ENCODE data around the gene FOXO1.

The FOXO1 gene

DNA sequence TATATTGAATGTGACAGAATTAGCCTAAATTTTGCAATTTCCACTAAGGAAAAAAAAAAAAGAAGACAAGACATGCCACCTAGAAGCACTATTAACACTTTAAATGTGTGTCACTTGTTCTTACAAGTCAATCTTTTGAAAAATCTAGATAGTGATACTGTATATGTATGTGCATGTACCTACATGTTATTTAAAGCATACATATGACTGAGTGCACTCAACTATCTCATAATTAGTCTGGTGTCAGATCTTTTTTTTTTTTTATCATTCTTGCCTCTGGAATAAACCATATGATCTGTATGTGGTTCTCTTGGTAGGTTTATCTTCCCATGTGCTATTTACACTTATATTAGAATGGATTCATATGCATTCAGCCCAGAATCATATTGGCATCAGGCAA lies 62.3 kb downstream of the FOXO1 start:
- DNase-seq: no peak

DNA sequence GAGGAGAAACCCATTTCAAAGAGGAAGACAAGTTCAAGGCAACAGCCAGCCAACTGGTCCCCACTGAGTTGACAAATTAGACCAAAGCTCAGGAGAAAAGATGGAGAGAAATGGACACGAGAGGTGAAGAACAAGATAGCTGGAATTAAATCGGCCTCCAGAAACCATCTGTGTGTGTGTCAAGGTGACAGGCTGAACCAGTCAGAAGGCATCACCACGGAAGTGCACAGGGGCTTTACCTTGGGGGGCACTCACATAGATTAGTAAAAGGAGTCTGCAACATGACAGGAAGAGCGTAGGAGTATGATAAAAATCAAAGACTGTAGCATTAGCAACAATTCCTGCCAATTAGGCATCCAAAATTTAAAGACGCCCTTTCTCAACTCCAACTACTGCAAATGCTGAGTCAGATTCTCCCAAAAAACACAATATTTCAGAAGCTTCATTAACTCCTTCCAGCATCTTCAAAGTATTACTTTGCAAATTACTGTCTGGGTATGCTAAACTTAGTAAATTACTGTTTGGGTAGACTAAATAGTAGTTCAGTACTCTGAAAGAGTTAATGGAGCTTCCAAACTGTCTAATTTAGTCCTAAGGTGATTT lies 66.2 kb downstream of the FOXO1 start:
- DNase-seq: no peak

- DNase-seq: no peak
Observed at GRCh38 chr13:40599747-40600146, 66.7 kb downstream of the FOXO1 start.

GRCh38 chr13:40599124-40599523 lies 67.3 kb downstream of the FOXO1 start:
- no peak for DNase-seq

GRCh38 chr13:40598569-40598968 lies 67.9 kb downstream of the FOXO1 start:
- no peak for DNase-seq

- no peak for DNase-seq
Observed at GRCh38 chr13:40597735-40598365, 68.6 kb downstream of the FOXO1 start.

DNA sequence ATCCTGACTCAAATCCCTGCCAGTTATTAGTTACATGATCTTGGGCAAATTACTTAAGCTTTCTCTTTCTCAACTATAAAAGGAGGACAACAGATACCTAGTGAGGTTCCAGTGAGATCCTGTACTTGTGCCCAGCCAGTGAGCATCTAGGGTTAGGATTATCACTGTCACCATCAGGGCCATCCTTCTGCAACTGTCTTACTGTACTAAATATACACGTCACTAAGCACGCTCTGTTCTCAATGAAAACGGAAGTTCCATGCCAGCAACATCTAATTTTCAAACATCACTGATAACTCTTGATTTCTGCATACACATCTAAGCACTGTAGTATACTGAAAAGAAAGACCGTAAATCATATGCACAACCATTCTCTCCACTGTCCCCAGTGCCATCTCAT lies 70.0 kb downstream of the FOXO1 start:
- no peak for DNase-seq

- DNase-seq: no peak
Observed at GRCh38 chr13:40595693-40596092, 70.7 kb downstream of the FOXO1 start.

DNA sequence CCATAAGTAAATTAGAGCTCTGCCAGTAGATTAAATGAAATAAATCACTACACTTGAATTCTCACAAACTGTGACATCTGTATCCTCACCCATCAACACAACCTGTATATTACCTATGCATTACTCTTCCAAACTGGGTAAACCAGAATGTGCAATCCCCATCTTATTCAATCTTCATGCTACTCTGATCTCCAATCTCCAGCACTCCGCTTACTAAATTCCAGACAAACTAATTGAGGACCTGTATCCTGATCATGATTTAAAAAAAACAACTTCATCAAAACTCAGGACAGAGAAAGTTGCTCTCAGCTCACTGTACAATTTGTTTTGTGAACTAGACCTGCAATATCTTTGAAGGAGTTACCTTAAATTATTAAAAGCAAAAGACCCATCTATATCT lies 74.4 kb downstream of the FOXO1 start:
- DNase-seq: no peak

DNA sequence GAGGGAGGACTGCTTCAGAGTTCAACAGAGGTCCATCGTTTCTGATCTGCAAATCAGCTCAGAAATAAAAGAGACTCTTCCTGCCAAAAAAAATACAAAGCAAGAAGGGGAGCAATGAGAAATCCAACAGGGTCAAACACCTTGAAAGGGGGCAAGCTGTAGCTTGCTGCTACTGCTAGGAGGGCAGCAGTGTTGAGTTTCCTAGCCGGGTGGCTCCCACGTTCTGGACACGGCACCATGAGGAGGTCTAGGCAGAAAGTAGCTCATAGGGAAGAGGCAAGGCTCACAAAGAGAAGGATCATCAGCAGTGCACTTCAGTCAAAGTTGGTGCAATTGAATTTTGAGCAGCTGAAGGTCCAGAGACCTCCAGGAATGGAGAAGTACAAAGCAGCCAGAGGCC lies 75.3 kb downstream of the FOXO1 start:
- DNase-seq: no peak

DNA sequence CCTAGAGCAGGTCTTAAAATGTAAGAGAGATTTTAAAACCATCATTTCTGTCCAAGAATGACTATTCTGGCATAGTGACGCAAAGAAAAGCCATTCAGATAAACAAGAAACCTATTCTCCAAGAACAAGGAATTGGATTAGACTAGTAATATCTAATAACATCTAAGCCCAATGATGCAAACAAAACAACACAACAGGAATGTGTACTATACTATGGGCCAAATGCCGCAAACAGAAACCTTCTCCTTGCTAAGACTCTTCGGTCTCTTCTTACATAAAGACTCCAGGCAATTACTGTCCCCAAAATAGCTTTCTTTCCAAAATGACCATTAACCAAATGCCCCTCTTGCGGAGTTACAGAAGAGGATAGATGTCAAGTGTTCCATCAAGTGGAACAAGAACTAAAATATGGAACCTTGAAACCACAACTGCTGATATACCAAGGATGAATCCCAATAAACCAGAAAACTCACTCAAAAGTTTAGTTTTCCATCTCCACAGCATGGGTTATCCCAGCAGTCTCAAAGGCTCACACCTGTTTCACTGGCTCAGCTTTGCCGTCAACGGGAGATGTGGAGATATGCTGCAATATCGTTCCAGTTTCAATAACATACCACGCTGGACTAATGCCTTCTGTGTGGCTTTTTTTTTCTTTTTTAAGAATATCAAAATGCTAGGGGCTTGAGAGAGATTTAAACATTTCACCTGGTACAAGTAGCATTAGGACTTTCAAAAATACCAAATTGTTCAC lies 76.2 kb downstream of the FOXO1 start:
- DNase-seq: no peak

- peak; percentile 45 for DNase-seq
Observed at GRCh38 chr13:40589285-40590109, 76.9 kb downstream of the FOXO1 start.

DNA sequence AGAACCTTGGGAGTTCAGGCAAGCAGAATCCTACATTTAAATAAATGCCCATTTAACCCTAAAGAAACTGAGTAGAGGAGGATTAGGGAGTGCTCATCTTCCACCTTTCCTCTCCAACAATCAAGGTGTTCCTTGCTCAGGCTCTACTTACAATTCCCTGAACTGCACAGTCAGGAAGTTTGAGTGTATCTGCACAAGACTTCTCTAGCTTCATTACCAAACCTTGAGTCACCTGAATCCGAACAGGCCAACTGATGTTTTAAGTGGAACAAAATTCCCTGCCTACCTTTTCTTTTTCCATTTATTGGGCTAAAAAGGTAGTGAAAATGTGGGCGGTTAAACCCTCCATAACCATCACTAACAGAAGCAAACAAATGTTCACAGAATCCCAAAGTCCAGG lies 78.3 kb downstream of the FOXO1 start:
- DNase-seq: no peak

- DNase-seq: no peak
Observed at GRCh38 chr13:40586886-40587565, 79.4 kb downstream of the FOXO1 start.

DNA sequence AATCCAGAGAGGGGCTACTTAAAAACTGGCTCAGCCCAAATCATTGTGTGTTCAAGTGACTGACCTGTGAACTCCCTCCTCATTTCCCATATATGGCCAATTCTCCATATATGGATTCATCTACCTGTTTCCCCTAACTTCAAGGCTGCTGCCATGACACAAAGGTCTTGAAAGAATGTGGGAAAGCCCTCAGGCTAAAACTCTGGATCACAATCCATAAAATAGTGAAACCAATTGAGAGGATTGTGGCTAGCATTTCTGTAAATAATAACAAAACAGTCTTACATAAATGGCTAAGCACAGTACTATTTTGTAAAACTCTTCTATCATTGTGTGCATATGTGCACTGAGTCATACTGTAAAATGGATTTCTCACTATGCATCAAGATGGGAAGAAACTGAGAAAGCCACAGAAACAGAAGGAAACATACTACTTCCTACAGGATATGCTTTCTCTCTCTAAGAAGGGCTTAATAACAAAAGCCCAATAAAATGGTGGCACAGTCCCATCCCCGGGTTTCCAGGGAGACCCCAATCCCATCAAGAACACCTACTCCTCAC lies 80.5 kb downstream of the FOXO1 start:
- DNase-seq: no peak

DNA sequence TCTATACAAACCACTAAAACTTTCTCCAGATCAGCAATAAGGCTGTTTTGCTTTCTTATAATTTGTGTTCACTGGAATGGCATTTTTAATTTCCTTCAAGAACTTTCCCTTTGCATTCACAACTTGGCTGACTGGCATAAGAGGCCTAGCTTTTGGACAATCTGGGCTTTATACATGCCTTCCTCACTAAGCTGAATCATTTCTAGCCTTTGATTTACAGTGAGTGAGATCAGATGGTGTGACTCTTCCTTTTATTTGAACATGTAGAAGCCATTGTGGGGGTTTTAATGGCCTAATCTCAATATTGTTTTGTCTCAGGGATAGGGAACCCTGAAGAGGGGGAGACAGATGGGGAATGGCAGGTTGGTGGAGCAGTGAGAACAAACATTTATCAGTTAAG lies 82.7 kb downstream of the FOXO1 start:
- DNase-seq: no peak

GRCh38 chr13:40582531-40582930 lies 83.9 kb downstream of the FOXO1 start:
- DNase-seq: no peak

DNA sequence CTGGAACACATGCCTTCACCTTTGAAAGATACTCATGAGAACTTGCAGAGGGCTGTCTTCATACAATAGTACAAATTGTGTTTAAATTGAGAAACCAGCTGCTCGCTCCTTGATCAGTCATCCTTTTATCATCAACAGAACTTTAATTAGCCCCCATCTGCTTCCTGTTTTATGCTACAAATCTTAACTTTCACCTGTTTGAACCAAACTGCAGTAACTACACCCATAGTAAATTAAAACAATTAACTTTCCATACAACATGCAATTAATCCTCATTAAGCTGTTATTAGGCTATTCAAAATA lies 85.2 kb downstream of the FOXO1 start:
- no peak for DNase-seq

DNA sequence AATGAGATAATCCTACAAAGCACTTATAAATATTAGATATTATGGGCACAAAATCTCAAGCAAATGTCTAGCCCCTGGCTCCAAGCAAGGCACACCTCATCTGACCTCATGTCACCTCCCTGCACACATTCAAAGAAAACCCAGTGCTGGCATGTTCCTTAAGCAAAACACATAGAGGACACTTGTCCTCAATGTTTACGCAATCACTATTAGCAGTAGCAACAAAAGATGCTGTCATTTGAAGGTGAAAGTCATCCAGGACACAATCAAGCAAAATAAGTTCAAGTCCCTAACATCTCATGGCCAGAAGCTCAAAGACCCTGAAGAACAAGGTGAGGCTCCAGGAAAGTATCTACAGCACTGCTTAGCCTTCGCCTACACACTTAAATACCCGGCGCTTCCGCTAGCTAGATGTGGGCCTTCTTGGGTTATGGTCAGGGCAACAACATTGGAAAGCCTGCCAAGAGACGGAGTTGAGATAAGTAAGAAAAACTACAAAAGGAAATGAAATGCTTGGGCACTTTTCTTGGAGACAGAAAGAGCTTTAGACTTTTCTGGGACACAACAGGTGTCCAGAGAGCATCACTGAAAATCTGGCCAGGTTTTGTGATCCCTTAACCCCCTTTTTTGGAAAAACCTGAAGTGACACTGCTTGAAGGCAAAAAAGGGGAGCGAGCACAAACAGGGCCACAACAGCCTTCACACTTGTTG lies 85.7 kb downstream of the FOXO1 start:
- DNase-seq: no peak

GRCh38 chr13:40579535-40579934 lies 86.9 kb downstream of the FOXO1 start:
- no peak for DNase-seq

DNA sequence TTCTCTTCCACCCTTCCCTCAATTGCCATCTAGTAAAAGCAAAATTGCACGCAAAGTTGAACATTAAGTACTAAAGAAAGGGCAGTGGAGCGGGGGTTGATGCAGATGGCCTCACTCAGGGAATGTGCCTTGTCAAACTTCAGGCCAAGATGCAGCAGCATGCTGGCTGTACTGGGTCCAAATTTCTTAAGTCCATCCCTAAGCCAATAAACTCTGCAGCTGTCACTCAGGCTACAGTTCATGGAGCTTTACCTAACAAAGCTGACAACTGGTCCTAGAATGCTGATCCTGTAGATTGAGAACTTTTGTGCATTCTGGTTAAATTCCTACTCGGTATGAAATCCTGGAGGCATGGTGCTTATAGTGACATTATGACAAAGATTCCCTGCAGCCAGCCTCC lies 88.4 kb downstream of the FOXO1 start:
- no peak for DNase-seq

DNA sequence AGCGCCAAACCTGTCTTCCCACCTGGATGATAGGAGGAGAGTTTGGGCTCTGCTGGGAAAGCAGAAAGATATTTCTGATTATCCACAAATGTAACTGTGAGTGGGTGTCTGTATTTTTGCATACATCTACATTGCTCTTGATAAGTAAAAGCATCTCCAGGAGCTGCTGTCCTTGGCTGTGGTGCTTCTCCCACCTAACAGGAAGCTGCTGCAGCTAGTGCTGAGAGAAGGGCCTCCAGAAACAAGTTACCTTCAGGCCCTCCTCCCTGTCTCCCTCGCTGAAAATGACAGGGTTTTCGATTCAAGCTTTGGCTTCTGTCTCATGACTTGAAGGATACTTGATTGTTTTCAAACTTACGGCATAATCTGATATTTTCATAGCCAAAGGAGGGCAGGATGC lies 90.1 kb downstream of the FOXO1 start:
- no peak for DNase-seq

Data from fibroblast of skin of scalp (primary cell).